Mesothelial cell of epicardium (in vitro differentiated cells): Measurements from ENCODE around the gene PCDHGC5. TPM values are rescaled to one million over a fixed set of nuclear protein-coding genes. Genes with fewer than 3 reads are reported as not detected.

Source experiments
- DNase-seq, 2 experiments: peaks; one replicate each; pipeline ENCODE4 v3.0.0; 2021; ENCODE audit warnings: low spot score in 2 of 2; ENCODE audit not compliant: unreplicated experiment in 2 of 2
- H3K27ac Mint-ChIP-seq: 2 replicates; pipeline ENCODE4 v1.8.0; 2021; ENCODE audit warnings: mixed read lengths
- H3K27me3 Mint-ChIP-seq: 2 replicates; pipeline ENCODE4 v1.8.0; 2021; ENCODE audit warnings: low read depth, mixed read lengths
- H3K36me3 Mint-ChIP-seq: 2 replicates; pipeline ENCODE4 v1.8.0; 2021; ENCODE audit warnings: mixed read lengths
- H3K4me1 Mint-ChIP-seq: 2 replicates; pipeline ENCODE4 v1.8.0; 2021; ENCODE audit warnings: mixed read lengths
- H3K4me3 Mint-ChIP-seq: 2 replicates; pipeline ENCODE4 v1.8.0; 2021; ENCODE audit warnings: mild to moderate bottlenecking, moderate library complexity, mixed read lengths
- H3K9me3 Mint-ChIP-seq: 2 replicates; pipeline ENCODE4 v1.8.0; 2021; ENCODE audit warnings: mixed read lengths
- CTCF ChIP-seq: fragments of 200-600 bp; sonication (generic); IDR thresholded peaks from one replicate; pipeline ENCODE4 v1.5.0; 2021; ENCODE audit warnings: antibody characterized with exemption; ENCODE audit not compliant: unreplicated experiment
- total RNA-seq: library from RNA; stranded (reverse); gene quantifications from 3 replicates; pipeline ENCODE4 v1.2.1, GENCODE V29; 2021

Gene PCDHGC5
- total RNA-seq, 1 donor from 2014 or later, result 3.5 TPM

DNA sequence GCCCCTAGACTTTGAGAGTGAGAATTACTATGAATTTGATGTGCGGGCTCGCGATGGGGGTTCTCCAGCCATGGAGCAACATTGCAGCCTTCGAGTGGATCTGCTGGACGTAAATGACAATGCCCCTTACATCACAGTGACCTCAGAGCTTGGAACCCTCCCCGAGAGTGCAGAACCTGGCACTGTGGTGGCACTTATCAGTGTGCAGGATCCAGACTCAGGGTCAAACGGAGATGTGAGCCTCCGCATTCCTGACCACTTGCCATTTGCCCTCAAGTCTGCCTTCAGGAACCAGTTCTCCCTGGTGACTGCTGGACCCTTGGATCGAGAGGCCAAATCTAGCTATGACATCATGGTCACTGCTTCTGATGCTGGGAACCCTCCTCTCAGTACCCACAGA is 2.8 kb upstream of the PCDHGC5 start:
- H3K4me1 Mint-ChIP-seq, result peaks cover 28% of the 10 kb centered on the region
- H3K27me3 Mint-ChIP-seq, result no peaks in the 10 kb centered on the region
- H3K4me3 Mint-ChIP-seq, result peak overlapping the region; percentile 28
- peaks cover 33% of the 10 kb centered on the region for H3K36me3 Mint-ChIP-seq
- no peak for TF ChIP-seq CTCF
- DNase-seq, result no peak
- H3K27ac Mint-ChIP-seq, result no peak overlapping the region
- no peaks in the 10 kb centered on the region for H3K9me3 Mint-ChIP-seq

DNA sequence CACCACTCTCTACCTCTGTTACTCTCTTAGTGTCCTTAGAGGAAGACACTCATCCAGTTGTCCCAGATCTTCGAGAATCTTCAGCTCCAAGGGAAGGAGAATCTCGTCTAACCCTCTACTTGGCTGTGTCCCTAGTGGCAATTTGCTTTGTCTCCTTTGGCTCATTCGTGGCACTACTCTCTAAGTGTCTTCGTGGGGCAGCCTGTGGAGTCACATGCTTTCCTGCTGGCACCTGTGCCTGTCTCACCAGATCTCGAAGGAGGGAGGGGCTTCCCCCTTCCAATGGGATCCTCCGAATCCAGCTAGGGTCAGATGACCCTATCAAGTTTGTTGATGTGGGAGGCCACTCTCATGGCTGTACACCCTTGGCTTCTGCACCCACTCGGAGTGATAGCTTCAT is 1.8 kb upstream of the PCDHGC5 start:
- Mint-ChIP-seq H3K4me3 (no peak overlapping the region), H3K36me3 (peaks cover 34% of the 10 kb centered on the region), H3K27ac (no peak overlapping the region), H3K9me3 (no peaks in the 10 kb centered on the region), H3K4me1 (peaks cover 28% of the 10 kb centered on the region), H3K27me3 (no peaks in the 10 kb centered on the region)
- no peak for DNase-seq
- TF ChIP-seq CTCF, result no peak

GRCh38 chr5:141489841-141490240 is 960 bp downstream of the PCDHGC5 start:
- H3K4me3 Mint-ChIP-seq, result no peak overlapping the region

GRCh38 chr5:141490271-141490670 is 1.4 kb downstream of the PCDHGC5 start:
- no peaks in the 10 kb centered on the region for H3K27me3 Mint-ChIP-seq
- no peak for TF ChIP-seq CTCF
- H3K27ac Mint-ChIP-seq, result no peak overlapping the region
- H3K9me3 Mint-ChIP-seq, result no peaks in the 10 kb centered on the region
- H3K4me1 Mint-ChIP-seq, result peaks cover 16% of the 10 kb centered on the region
- peaks cover 34% of the 10 kb centered on the region for H3K36me3 Mint-ChIP-seq
- no peak overlapping the region for H3K4me3 Mint-ChIP-seq
- DNase-seq, result no peak

More at GRCh38 chr5:141489841-141490240, 960 bp downstream of the PCDHGC5 start:
- H3K27ac Mint-ChIP-seq, result no peak overlapping the region
- DNase-seq, result no peak
- H3K36me3 Mint-ChIP-seq, result peaks cover 34% of the 10 kb centered on the region
- H3K27me3 Mint-ChIP-seq, result no peaks in the 10 kb centered on the region
- no peak for TF ChIP-seq CTCF
- peaks cover 16% of the 10 kb centered on the region for H3K4me1 Mint-ChIP-seq
- H3K9me3 Mint-ChIP-seq, result no peaks in the 10 kb centered on the region

DNA sequence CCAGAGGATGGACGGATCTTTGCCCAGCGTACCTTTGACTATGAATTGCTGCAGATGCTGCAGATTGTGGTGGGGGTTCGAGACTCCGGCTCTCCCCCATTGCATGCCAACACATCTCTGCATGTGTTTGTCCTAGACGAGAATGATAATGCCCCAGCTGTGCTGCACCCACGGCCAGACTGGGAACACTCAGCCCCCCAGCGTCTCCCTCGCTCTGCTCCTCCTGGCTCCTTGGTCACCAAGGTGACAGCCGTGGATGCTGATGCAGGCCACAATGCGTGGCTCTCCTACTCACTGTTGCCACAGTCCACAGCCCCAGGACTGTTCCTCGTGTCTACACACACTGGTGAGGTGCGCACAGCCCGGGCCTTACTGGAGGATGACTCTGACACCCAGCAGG is 1.9 kb downstream of the PCDHGC5 start:
- Mint-ChIP-seq H3K9me3 (no peaks in the 10 kb centered on the region), H3K4me3 (no peak overlapping the region), H3K27me3 (no peaks in the 10 kb centered on the region), H3K4me1 (peaks cover 19% of the 10 kb centered on the region), H3K36me3 (peaks cover 34% of the 10 kb centered on the region), H3K27ac (no peak overlapping the region)
- DNase-seq, result no peak
- TF ChIP-seq CTCF, result no peak
